Bronchial smooth muscle cell (primary cell): Measurements from ENCODE around the gene CCZ1B. TPM values are rescaled to one million over a fixed set of nuclear protein-coding genes. Genes with fewer than 3 reads are reported as not detected.

Experiments used
- total RNA-seq: library from RNA; depleted of rRNA; stranded (reverse); fragments of >200 nt; gene quantifications from 2 replicates; pipeline ENCODE4 v1.2.1, GENCODE V29; 2014

Gene CCZ1B
- 44.9 and 59.0 TPM in 2 replicates for total RNA-seq

DNA sequence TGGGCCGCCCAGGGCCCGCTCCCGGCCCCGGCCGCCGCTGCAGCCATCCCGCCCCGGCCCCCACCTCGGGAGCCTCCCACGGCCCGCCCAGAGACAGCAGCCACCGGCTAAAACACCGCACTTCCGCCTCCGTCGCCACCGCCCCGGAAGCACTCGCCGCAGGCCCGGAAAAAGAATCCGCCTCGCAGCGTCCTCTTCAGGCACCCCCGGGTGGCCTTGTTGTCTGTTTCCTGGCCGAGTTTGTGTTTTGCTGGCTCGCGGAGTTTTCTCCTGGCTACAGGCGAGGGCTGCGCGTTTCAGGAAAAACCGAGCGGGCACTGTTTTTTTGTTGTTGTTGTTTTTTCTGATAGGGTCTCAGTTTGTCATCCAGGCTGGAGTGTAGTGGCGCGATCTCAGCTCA, at the start of gene CCZ1B:
TSS of gene CCZ1B (minus strand) at position 125 of the 400 bp plus-strand sequence. CDS start at position 47, 78 bp downstream.

GRCh38 chr7:6753964-6754363, 72.1 kb downstream of the CCZ1B start, which contains the start of gene RSPH10B2:
Gene RSPH10B2, plus strand, starts transcription at chr7:6754103. Its CDS starts 3,575 bp downstream, at chr7:6757678.

Other genes starting within 250 kb of the CCZ1B start
- gene ZDHHC4, start 248.8 kb downstream of the CCZ1B start, total RNA-seq = 56.4 and 77.2 TPM in 2 replicates
- 5.2 and 5.5 TPM in 2 replicates for gene INTS15, start 236.3 kb downstream of the CCZ1B start, total RNA-seq
- 0.47 and 3.2 TPM in 2 replicates for gene ZNF853, start 210.7 kb downstream of the CCZ1B start, total RNA-seq
- gene ZNF316, start 189.0 kb downstream of the CCZ1B start, total RNA-seq = 11.0 and 11.6 TPM in 2 replicates
- gene ZNF12, start 119.3 kb downstream of the CCZ1B start, total RNA-seq = 11.1 and 14.2 TPM in 2 replicates
- 0.32 and 1.0 TPM in 2 replicates for gene RSPH10B2, start 72.2 kb downstream of the CCZ1B start, total RNA-seq